WERI-Rb-1 (cell line): ENCODE results near the gene CPLANE2.

Experiments
- DNase-seq: peaks from one replicate; pipeline ENCODE4 v3.0.0-alpha.2; 2020
- H3K27ac ChIP-seq: fragments of 250-450 bp; sonication (Bioruptor Pico); 2 replicates; pipeline ENCODE4 v1.5.1; 2020; ENCODE audit warnings: mild to moderate bottlenecking, moderate library complexity
- H3K27me3 ChIP-seq: fragments of 250-450 bp; sonication (Bioruptor Pico); 2 replicates; pipeline ENCODE4 v1.5.1; 2021; ENCODE audit warnings: mild to moderate bottlenecking, low read depth, moderate library complexity; ENCODE audit not compliant: insufficient read depth, severe bottlenecking
- H3K36me3 ChIP-seq: fragments of 250-450 bp; sonication (Bioruptor Pico); 2 replicates; pipeline ENCODE4 v1.5.1; 2020; ENCODE audit warnings: mild to moderate bottlenecking, moderate library complexity
- H3K4me3 ChIP-seq: 2 replicates; pipeline ENCODE4 v1.5.1; 2011; ENCODE audit warnings: low read depth, mild to moderate bottlenecking, control low read depth, low read length
- H3K9me3 ChIP-seq: fragments of 250-450 bp; sonication (Bioruptor Pico); 2 replicates; pipeline ENCODE4 v1.5.1; 2021; ENCODE audit warnings: mild to moderate bottlenecking, moderate library complexity; ENCODE audit not compliant: severe bottlenecking
- TF ChIP-seq, protein P1 (sequence below): IDR thresholded peaks from 2 replicates; pipeline ENCODE4 v1.5.1; 2011; ENCODE audit warnings: low read depth, mild to moderate bottlenecking, control low read depth, inconsistent platforms, low read length

Gene CPLANE2

DNA sequence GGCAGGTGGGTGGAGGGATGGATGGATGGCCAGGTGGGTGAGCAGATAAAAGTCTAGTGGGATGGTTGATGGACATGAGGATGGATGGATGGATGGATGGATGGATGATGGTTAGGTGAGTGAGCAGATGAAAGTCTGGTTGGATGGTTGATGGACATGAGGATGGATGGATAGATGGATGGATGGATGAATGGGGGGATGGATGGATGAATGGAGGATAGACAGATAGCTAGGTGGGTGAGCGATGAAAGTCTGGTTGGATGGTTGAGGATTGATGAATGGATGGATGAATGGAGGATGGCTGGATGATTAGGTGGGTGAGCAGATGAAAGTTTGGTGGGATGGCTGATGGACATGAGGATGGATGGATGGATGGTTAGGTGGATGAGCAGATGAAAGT is 15.5 kb downstream of the CPLANE2 start:
- Histone ChIP-seq H3K27ac (no peak overlapping the region), H3K27me3 (no peaks in the 10 kb centered on the region), H3K4me3 (no peak overlapping the region), H3K9me3 (no peaks in the 10 kb centered on the region), H3K36me3 (no peaks in the 10 kb centered on the region)
- TF ChIP-seq, protein P1, sequence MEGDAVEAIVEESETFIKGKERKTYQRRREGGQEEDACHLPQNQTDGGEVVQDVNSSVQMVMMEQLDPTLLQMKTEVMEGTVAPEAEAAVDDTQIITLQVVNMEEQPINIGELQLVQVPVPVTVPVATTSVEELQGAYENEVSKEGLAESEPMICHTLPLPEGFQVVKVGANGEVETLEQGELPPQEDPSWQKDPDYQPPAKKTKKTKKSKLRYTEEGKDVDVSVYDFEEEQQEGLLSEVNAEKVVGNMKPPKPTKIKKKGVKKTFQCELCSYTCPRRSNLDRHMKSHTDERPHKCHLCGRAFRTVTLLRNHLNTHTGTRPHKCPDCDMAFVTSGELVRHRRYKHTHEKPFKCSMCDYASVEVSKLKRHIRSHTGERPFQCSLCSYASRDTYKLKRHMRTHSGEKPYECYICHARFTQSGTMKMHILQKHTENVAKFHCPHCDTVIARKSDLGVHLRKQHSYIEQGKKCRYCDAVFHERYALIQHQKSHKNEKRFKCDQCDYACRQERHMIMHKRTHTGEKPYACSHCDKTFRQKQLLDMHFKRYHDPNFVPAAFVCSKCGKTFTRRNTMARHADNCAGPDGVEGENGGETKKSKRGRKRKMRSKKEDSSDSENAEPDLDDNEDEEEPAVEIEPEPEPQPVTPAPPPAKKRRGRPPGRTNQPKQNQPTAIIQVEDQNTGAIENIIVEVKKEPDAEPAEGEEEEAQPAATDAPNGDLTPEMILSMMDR = no peak
- DNase-seq = no peak

DNA sequence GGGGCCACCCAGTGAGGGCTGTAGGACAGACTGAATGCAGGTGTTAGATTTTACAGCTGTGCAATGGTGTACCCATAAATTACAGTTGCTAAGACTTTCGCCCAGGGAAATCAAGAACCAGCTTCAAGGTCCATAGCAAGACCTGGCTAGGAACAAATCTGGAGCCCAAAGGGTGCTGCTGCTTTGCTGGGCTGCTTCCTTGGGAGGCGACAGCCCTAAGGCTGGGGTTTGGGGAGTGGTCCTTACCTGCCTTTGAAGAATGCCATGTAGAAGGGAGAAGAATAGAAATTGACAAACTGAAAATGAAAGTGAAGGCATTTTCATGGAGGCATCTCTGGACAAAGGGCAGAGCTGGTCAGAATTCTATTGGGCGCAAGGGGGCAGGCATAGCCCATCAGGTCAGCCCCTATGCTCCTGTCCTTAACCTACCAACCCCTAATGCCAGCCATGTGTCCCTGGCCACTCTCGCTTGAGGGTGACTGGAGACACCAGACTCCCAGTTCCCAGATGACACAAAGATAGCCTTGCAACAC is 16.9 kb downstream of the CPLANE2 start:
- DNase-seq = no peak
- no peaks in the 10 kb centered on the region for H3K36me3 ChIP-seq
- H3K27ac ChIP-seq = no peak overlapping the region
- H3K9me3 ChIP-seq = no peaks in the 10 kb centered on the region
- no peak overlapping the region for H3K4me3 ChIP-seq
- TF ChIP-seq, protein P1 = no peak
- no peaks in the 10 kb centered on the region for H3K27me3 ChIP-seq

DNA sequence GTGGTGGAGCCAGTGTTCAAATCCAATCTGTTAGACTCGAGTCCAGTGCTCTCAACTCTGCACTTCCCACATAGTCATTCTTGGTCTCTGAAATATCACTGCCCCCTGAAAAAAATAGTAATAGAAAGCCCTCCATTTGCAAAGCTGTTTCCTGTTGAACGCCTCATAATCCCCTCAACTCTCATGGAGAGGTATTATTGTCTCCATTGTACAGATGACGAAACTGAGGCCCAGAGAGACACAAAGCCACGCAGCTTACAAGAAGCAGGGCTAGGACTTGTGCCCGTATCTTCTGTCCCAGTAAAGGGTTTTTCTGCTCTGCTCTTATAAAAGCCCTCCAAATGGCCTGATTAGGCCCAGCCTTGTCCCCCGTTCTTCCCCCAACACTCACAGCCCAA is 18.3 kb downstream of the CPLANE2 start:
- DNase-seq = no peak
- no peaks in the 10 kb centered on the region for H3K9me3 ChIP-seq
- no peaks in the 10 kb centered on the region for H3K27me3 ChIP-seq
- no peaks in the 10 kb centered on the region for H3K36me3 ChIP-seq
- H3K27ac ChIP-seq = no peak overlapping the region
- TF ChIP-seq, protein P1 = no peak
- H3K4me3 ChIP-seq = no peak overlapping the region

DNA sequence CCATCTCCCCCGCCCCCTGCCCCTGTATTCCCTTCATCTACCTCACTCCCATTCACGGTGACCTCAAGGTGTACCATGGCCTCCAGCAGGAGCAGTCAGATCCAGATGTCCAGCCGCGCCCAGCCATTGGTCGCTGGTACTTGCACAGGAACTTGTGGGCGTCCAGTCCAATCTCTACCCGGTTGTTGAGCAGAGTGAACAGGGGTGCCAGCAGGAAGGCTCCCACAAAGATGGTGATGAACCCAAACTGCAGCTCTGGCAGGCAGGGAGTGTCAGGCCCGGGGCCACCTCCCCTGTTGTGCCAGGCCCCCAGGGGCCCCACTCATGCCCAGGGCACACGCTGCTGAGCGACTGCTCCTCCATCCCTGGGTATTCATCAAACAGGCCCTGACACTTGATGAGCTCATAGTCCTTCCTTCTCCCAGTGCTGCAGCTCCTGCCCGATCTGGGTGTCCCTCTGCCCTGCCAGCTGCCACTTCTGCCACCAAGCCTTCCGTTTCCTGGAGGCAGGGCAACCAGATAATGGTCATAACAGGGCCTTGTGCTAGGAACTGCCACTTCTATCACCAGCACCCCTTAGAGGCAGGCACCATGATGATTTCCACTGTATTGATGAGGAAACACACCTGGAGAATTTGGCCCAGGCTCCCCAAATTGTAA is 18.8 kb downstream of the CPLANE2 start:
- no peak for DNase-seq
- H3K27ac ChIP-seq = no peak overlapping the region

DNA sequence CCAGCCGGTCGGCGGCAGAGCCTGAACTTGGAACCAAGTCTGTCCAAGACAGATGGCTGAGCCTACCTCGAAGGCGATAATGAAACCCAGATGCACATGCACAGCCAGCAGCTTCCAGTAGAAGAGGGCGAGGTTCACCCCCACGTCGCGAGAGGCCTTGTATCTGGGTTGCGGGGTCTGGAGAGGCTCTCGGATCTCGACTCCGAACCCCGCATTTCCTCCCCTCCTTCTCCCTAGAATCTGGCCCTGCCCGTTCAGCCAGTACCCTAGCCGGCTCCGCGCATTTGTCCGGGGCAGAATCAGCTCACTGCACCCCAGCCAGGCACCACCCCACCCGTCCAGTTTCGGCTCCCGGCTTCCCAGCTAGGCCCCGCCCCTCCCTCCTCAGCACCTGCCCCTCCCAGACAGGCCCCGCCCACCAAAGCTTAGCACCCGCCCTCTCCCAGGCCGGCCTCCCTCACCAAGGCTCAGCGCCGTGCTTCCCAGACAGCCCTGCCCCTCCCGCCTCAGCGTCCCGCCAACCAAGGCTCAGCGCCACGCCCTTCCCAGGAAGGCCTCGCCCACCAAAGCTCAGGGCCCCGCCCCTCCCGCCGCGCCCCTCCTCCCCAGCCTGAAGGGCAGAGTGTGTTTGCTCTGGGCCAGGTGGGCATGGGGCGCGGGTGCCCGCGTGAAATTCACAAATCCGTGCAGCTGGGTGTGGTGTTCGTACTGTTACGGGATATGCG is 19.8 kb downstream of the CPLANE2 start:
- peak; percentile 94 for DNase-seq
- H3K27ac ChIP-seq = 0 out of 2 replicates have a peak overlapping the region, but pooled peaks have one; percentile 28
- TF ChIP-seq, protein P1 = no peak
- H3K4me3 ChIP-seq = peak overlapping the region; percentile 39
- H3K36me3 ChIP-seq = no peaks in the 10 kb centered on the region
- H3K27me3 ChIP-seq = no peaks in the 10 kb centered on the region
- no peaks in the 10 kb centered on the region for H3K9me3 ChIP-seq

More for the DNA sequence above, 18.8 kb downstream of the CPLANE2 start:
- no peaks in the 10 kb centered on the region for H3K27me3 ChIP-seq
- H3K9me3 ChIP-seq = no peaks in the 10 kb centered on the region
- no peaks in the 10 kb centered on the region for H3K36me3 ChIP-seq
- TF ChIP-seq, protein P1 = no peak
- no peak overlapping the region for H3K4me3 ChIP-seq
